Esophagus muscularis mucosa (tissue), 4 donors: Measurements from ENCODE around the gene EPHB1. TPM values are rescaled to one million over a fixed set of nuclear protein-coding genes. Genes with fewer than 3 reads are reported as not detected.

Experiments used
- DNase-seq: peaks from one replicate; pipeline ENCODE4 v3.0.0-alpha.2; 2017; ENCODE audit errors: extremely low spot score
- H3K27ac ChIP-seq, 4 donors: fragments of 200-600 bp; sonication (generic); replicated peaks in 1 of 4; 1 replicate in 3 of 4; 2 replicates in 1 of 4; pipeline ENCODE4 v1.5.1; 2016 to 2019; ENCODE audit warnings: mild to moderate bottlenecking in 1 of 4
- H3K27me3 ChIP-seq, 4 donors: fragments of 200-600 bp; sonication (generic); one replicate each; pipeline versions ENCODE4 v1.5.1 to v1.6.0; 2016 to 2019
- H3K36me3 ChIP-seq, 4 donors: fragments of 200-600 bp; sonication (generic); one replicate each; pipeline ENCODE4 v1.5.1; 2016 to 2019
- H3K4me1 ChIP-seq, 4 donors: fragments of 200-600 bp; sonication (generic); one replicate each; pipeline ENCODE4 v1.5.1; 2016 to 2019
- H3K4me3 ChIP-seq, 4 donors: fragments of 200-600 bp; sonication (generic); 1 replicate in 2 of 4; 2 replicates in 2 of 4; pipeline ENCODE4 v1.5.1; 2016 to 2019; ENCODE audit warnings: mild to moderate bottlenecking in 4 of 4, moderate library complexity in 1 of 4
- H3K9me3 ChIP-seq, 4 donors: fragments of 200-600 bp; sonication (generic); 1 replicate in 3 of 4; 2 replicates in 1 of 4; pipeline ENCODE4 v1.5.1; 2016 to 2019
- EP300 ChIP-seq: sonication (generic); formaldehyde crosslinking; IDR thresholded peaks from one replicate; pipeline ENCODE4 v1.6.1; 2017; ENCODE audit warnings: antibody characterized with exemption
- POLR2A ChIP-seq: fragments of 450-650 bp; IDR thresholded peaks from one replicate; pipeline ENCODE4 v1.6.1; 2017; ENCODE audit warnings: antibody characterized with exemption, moderate library complexity, mild to moderate bottlenecking, low read depth
- POLR2AphosphoS5 ChIP-seq, 2 donors: sonication (generic); formaldehyde crosslinking; IDR thresholded peaks; one replicate each; pipeline ENCODE4 v1.6.1; 2017; ENCODE audit warnings: antibody characterized with exemption in 2 of 2
- WGBS: methylation state at CpG from one replicate; pipeline ENCODE4 v1.1.5; 2018; 5-methylcytosine and 5-hydroxymethylcytosine counted together
- intact Hi-C: fragments of 100-400 bp; cut with DNase I; formaldehyde crosslinking; loops from one replicate; pipeline ENCODE4 v1.15.1; 2023
- total RNA-seq, 4 donors: library from RNA; depleted of rRNA; stranded (reverse); fragments of >200 nt; gene quantifications; one replicate each; pipeline versions ENCODE4 v1.1.0 to v1.2.1, GENCODE V29; 2016
- TF ChIP-seq, protein P1 (sequence below), 3 experiments: fragments of 200-600 bp in 2 of 3; fragments of 450-650 bp in 1 of 3; sonication (generic) in 2 of 3; IDR thresholded peaks; one replicate each; pipeline ENCODE4 v1.5.1; 2017 to 2019; ENCODE audit warnings: antibody characterized with exemption in 3 of 3, mild to moderate bottlenecking in 2 of 3, moderate library complexity in 1 of 3

Gene EPHB1
- total RNA-seq, 4 donors from 2014 or later = under 0.01 to 6.1 (median 2.8) TPM

DNA sequence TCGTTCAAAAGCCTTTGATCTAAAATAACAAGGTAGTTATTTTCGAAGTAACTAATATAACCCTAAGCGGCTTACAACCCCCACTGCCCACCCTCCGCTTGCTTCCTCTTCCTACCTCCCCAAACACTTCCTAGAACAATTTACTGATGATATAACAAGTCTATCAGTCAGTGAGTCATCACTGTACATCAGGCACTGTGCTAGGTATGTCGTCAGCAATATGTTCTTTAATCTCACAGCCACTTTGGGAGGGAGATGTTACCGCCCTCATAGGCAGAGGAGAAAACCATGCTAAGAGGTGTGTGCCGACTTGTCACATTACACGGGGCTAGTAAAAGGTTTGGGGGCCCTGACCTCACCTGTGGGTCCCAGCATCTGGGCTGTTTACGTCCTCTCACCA is 381.8 kb downstream of the EPHB1 start:
- 93% methylated on average over 9 of the region's 9 CpGs for WGBS
- Histone ChIP-seq H3K27me3 (no peaks in the 10 kb centered on the region), H3K9me3 (no peaks in the 10 kb centered on the region), H3K4me3 (no peak overlapping the region), H3K27ac (no peak overlapping the region), H3K4me1 (no peaks in the 10 kb centered on the region), H3K36me3 (no peaks in the 10 kb centered on the region)
- TF ChIP-seq POLR2A = no peak
- TF ChIP-seq, protein P1, sequence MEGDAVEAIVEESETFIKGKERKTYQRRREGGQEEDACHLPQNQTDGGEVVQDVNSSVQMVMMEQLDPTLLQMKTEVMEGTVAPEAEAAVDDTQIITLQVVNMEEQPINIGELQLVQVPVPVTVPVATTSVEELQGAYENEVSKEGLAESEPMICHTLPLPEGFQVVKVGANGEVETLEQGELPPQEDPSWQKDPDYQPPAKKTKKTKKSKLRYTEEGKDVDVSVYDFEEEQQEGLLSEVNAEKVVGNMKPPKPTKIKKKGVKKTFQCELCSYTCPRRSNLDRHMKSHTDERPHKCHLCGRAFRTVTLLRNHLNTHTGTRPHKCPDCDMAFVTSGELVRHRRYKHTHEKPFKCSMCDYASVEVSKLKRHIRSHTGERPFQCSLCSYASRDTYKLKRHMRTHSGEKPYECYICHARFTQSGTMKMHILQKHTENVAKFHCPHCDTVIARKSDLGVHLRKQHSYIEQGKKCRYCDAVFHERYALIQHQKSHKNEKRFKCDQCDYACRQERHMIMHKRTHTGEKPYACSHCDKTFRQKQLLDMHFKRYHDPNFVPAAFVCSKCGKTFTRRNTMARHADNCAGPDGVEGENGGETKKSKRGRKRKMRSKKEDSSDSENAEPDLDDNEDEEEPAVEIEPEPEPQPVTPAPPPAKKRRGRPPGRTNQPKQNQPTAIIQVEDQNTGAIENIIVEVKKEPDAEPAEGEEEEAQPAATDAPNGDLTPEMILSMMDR (IDR thresholded peaks at IDR 0.05) = no peak
- no peak for TF ChIP-seq POLR2AphosphoS5 (IDR thresholded peaks at IDR 0.05)
- no peak for TF ChIP-seq EP300
- intact Hi-C loops = no loop called here
- no peak for DNase-seq

DNA sequence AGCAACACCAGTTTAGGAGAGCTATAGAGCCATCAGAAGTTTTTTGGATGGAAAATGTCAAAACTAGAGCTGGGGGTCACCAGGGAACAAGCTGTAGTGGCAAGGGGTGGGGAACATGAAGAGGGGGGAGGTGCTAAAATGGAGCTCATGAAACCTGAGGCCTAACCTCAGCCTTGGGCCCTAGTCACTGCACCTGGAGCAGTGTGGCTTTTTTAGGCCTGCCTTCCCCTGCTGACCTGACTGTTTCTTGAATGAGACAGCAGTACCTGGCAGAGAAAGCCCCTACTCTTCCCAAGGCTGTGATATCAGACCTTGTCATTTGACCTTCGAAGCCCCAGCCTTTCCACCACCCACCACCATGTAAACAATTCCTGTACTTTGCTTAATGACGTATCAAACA is 383.5 kb downstream of the EPHB1 start:
- Histone ChIP-seq H3K4me3 (no peak overlapping the region), H3K27ac (no peak overlapping the region), H3K9me3 (no peaks in the 10 kb centered on the region), H3K27me3 (no peaks in the 10 kb centered on the region), H3K36me3 (no peaks in the 10 kb centered on the region), H3K4me1 (no peaks in the 10 kb centered on the region)
- 80% methylated on average over 2 of the region's 2 CpGs for WGBS
- no peak for DNase-seq
- intact Hi-C loops = no loop called here
- TF ChIP-seq EP300 (no peak), POLR2A (no peak), POLR2AphosphoS5 (IDR thresholded peaks at IDR 0.05) (no peak)
- TF ChIP-seq, protein P1 (IDR thresholded peaks at IDR 0.05) = no peak

DNA sequence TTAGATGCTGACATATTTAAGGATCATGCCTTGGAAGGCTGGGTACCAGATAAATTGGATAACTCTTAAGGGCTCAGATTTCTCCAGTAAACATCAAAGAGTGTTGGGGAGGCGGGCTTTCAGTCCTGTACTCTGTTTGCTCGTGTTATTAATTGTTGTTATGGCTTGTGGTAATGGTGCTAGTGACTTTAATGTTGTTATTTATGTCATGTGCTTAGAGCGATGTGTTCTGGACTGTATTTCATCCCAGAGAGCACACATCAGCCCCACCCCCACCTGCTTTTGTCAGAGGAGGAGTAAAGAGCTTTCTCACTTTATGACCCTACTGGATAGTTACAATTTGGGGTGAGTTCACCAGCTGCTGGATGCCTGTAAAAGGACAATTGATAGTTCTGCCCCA is 386.3 kb downstream of the EPHB1 start:
- 79% methylated on average over 3 of the region's 3 CpGs for WGBS
- Histone ChIP-seq H3K36me3 (no peaks in the 10 kb centered on the region), H3K9me3 (no peaks in the 10 kb centered on the region), H3K27ac (no peak overlapping the region), H3K27me3 (no peaks in the 10 kb centered on the region), H3K4me1 (no peaks in the 10 kb centered on the region), H3K4me3 (no peak overlapping the region)
- no peak for DNase-seq
- TF ChIP-seq EP300 (no peak), POLR2A (no peak)
- intact Hi-C loops = no loop called here

DNA sequence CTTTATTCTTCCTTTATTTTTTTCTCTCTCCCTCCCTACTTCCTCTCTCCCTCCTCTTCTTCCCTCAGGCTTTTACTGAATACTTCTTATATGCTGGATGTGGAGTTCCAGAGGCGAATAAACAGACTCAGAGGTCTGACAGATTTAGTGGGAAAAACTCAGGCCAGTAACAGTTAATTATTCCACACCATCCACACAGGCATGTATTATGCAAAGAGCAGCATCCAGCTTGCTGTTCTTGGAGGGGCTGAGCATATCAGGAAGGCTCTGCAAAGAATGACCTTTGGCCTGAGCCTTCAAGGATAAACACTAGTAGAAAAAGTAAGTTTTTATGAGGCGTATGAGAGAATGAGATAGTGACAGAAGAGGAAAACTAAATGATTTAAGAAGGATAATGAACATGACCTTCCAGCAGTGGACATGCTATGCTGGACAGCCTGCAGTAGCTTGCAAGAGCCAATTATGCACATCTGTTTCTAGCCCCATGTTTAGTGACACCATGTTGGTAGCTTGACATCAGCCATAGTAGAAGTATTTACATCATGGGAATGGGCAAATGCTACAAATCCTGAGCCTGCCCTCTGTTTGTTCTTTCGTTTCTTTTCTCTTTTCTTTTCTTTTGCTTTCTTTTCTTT is 387.4 kb downstream of the EPHB1 start:
- TF ChIP-seq, protein P1 (IDR thresholded peaks at IDR 0.05) = no peak
- no peak for TF ChIP-seq POLR2A
- TF ChIP-seq POLR2AphosphoS5 (IDR thresholded peaks at IDR 0.05) = no peak
- no peak for TF ChIP-seq EP300
- Histone ChIP-seq H3K9me3 (no peaks in the 10 kb centered on the region), H3K27me3 (no peaks in the 10 kb centered on the region), H3K4me3 (no peak overlapping the region), H3K4me1 (no peaks in the 10 kb centered on the region), H3K36me3 (no peaks in the 10 kb centered on the region), H3K27ac (no peak overlapping the region)
- WGBS = 93% methylated on average over 3 of the region's 3 CpGs
- no peak for DNase-seq
- intact Hi-C loops = no loop called here

DNA sequence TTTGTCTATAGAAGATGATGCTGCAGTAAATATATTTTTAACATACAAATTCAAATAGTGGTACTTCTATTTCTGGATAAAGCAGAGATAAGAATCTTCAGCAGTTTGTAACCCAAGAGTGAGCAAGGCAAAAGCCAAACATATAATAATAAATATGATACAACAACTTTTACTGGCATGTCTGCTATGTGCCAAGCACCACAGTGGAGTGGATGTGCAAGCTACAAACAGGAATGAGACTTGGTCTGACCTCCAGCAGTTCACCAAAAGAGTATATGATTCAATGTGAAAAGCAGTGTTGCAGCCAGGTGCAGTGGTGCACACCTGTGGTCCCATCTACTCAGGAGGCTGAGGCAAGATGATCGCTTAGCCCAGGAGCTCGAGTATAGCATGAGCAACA is 395.6 kb downstream of the EPHB1 start:
- H3K36me3 ChIP-seq = peaks cover 0 to 8% (median 0%) of the 10 kb centered on the region in 4 donors
- no peak overlapping the region for H3K27ac ChIP-seq
- no peaks in the 10 kb centered on the region for H3K27me3 ChIP-seq
- no peak overlapping the region for H3K4me3 ChIP-seq
- no peaks in the 10 kb centered on the region for H3K9me3 ChIP-seq
- WGBS = 79% methylated on average over 2 of the region's 2 CpGs
- no peak for DNase-seq
- intact Hi-C loops = no loop called here
- H3K4me1 ChIP-seq = no peaks in the 10 kb centered on the region
- TF ChIP-seq EP300 = no peak
- TF ChIP-seq POLR2AphosphoS5 (IDR thresholded peaks at IDR 0.05) = no peak
- TF ChIP-seq POLR2A = no peak
- TF ChIP-seq, protein P1 (IDR thresholded peaks at IDR 0.05) = no peak
